ENCODE measurements around the gene IGFL2.

IGFL2 gene

GRCh38 chr19:46162731-46163130 is 14.7 kb downstream of the IGFL2 start:
- H3K9me2 ChIP-seq (replicated peaks; ENCODE audit: insufficient read depth, low read length), result no peaks in the 10 kb centered on the region
- peaks cover 20% of the 10 kb centered on the region; the same call in 1 of the 2 replicates for H3K27me3 ChIP-seq (replicated peaks; ENCODE audit: insufficient read depth, low read length)
- H3F3A ChIP-seq (ENCODE audit: insufficient read depth, low read length), result no peaks in the 10 kb centered on the region
- H3K36me3 ChIP-seq (replicated peaks; ENCODE audit: insufficient read depth, low read length), result no peaks in the 10 kb centered on the region
- no peaks in the 10 kb centered on the region for H3K9me3 ChIP-seq (replicated peaks; ENCODE audit: insufficient read depth, low read length)
- no peaks in the 10 kb centered on the region for H3K79me2 ChIP-seq (ENCODE audit: low read length)
- no peak overlapping the region for H2AFZ ChIP-seq (ENCODE audit: low read length)
- no peaks in the 10 kb centered on the region for H3K4me1 ChIP-seq (ENCODE audit: low read length)
- no peaks in the 10 kb centered on the region for H4K20me1 ChIP-seq (ENCODE audit: insufficient read depth, low read length)
- DNase-seq, result no peak
- H3K9ac ChIP-seq (ENCODE audit: low read length), result no peak overlapping the region
- TF ChIP-seq CTCF (IDR thresholded peaks at IDR 0.05; ENCODE audit: low read length) (no peak), EZH2 (optimal IDR thresholded peaks at IDR 0.05; ENCODE audit: low read depth, low read length) (no peak), EZH2phosphoT487 (IDR thresholded peaks at IDR 0.05; ENCODE audit: low read length) (no peak)
- H3K4me3 ChIP-seq (ENCODE audit: low read length), result no peak overlapping the region
- H3K27ac ChIP-seq (ENCODE audit: low read length), result no peak overlapping the region
- H3K4me2 ChIP-seq (ENCODE audit: low read depth, low read length), result no peak overlapping the region

GRCh38 chr19:46173886-46174480 is 25.9 kb downstream of the IGFL2 start:
- Histone ChIP-seq H3F3A (ENCODE audit: insufficient read depth, low read length) (no peaks in the 10 kb centered on the region), H3K4me1 (ENCODE audit: low read length) (no peaks in the 10 kb centered on the region), H3K4me2 (ENCODE audit: low read depth, low read length) (no peak overlapping the region), H3K79me2 (ENCODE audit: low read length) (no peaks in the 10 kb centered on the region), H3K36me3 (replicated peaks; ENCODE audit: insufficient read depth, low read length) (no peaks in the 10 kb centered on the region), H3K27ac (ENCODE audit: low read length) (no peak overlapping the region), H2AFZ (ENCODE audit: low read length) (no peak overlapping the region), H3K9ac (ENCODE audit: low read length) (no peak overlapping the region), H3K4me3 (ENCODE audit: low read length) (no peak overlapping the region), H3K9me3 (replicated peaks; ENCODE audit: insufficient read depth, low read length) (no peaks in the 10 kb centered on the region), H3K27me3 (replicated peaks; ENCODE audit: insufficient read depth, low read length) (peaks cover 56% of the 10 kb centered on the region), H3K9me2 (replicated peaks; ENCODE audit: insufficient read depth, low read length) (no peaks in the 10 kb centered on the region), H4K20me1 (ENCODE audit: insufficient read depth, low read length) (no peaks in the 10 kb centered on the region)
- TF ChIP-seq EZH2 (optimal IDR thresholded peaks at IDR 0.05; ENCODE audit: low read depth, low read length) (no peak), CTCF (IDR thresholded peaks at IDR 0.05; ENCODE audit: low read length) (no peak), EZH2phosphoT487 (IDR thresholded peaks at IDR 0.05; ENCODE audit: low read length) (no peak)
- DNase-seq, result no peak

GRCh38 chr19:46176116-46176860 is 28.2 kb downstream of the IGFL2 start:
- no peaks in the 10 kb centered on the region for H3K4me1 ChIP-seq (ENCODE audit: low read length)

More at GRCh38 chr19:46176116-46176860, 28.2 kb downstream of the IGFL2 start:
- H3K9ac ChIP-seq (ENCODE audit: low read length), result no peak overlapping the region
- no peak overlapping the region for H2AFZ ChIP-seq (ENCODE audit: low read length)
- no peak overlapping the region for H3K27ac ChIP-seq (ENCODE audit: low read length)
- H3K9me2 ChIP-seq (replicated peaks; ENCODE audit: insufficient read depth, low read length), result no peaks in the 10 kb centered on the region
- H4K20me1 ChIP-seq (ENCODE audit: insufficient read depth, low read length), result no peaks in the 10 kb centered on the region
- no peak overlapping the region for H3K4me3 ChIP-seq (ENCODE audit: low read length)
- no peak overlapping the region for H3K4me2 ChIP-seq (ENCODE audit: low read depth, low read length)
- H3K79me2 ChIP-seq (ENCODE audit: low read length), result no peaks in the 10 kb centered on the region
- no peak for DNase-seq
- H3F3A ChIP-seq (ENCODE audit: insufficient read depth, low read length), result no peaks in the 10 kb centered on the region
- H3K36me3 ChIP-seq (replicated peaks; ENCODE audit: insufficient read depth, low read length), result no peaks in the 10 kb centered on the region
- no peaks in the 10 kb centered on the region for H3K9me3 ChIP-seq (replicated peaks; ENCODE audit: insufficient read depth, low read length)
- TF ChIP-seq EZH2phosphoT487 (IDR thresholded peaks at IDR 0.05; ENCODE audit: low read length) (no peak), CTCF (IDR thresholded peaks at IDR 0.05; ENCODE audit: low read length) (no peak), EZH2 (optimal IDR thresholded peaks at IDR 0.05; ENCODE audit: low read depth, low read length) (no peak)
- H3K27me3 ChIP-seq (replicated peaks; ENCODE audit: insufficient read depth, low read length), result peaks cover 51% of the 10 kb centered on the region

All from MM.1S (cell line).